H1 (cell line): ENCODE data around the gene MARCHF10. TPM values are rescaled to one million over a fixed set of nuclear protein-coding genes. Genes with fewer than 3 reads are reported as not detected.
"Not testable (repeated sequence)": the region's sequence is repeated elsewhere in the genome, so short reads cannot be mapped to it uniquely, and the experiment has no call there.

Source experiments
- CTCF ChIA-PET: fragments of 300-600 bp; sonication (Branson Sonifier 250); formaldehyde crosslinking; loops from one replicate; lab custom pipeline; 2021; ENCODE audit not compliant: partially characterized antibody; lab: Charles Lee
- POLR2A ChIA-PET: fragments of 300-600 bp; sonication (Branson Sonifier 250); formaldehyde crosslinking; loops from one replicate; lab custom pipeline; 2021; ENCODE audit warnings: inconsistent platforms; ENCODE audit not compliant: partially characterized antibody; lab: Charles Lee
- DNase-seq, 2 experiments: peaks; one replicate each; pipeline versions ENCODE4 v3.0.0 to v3.0.0-alpha.2; 2010 to 2022; ENCODE audit warnings: low spot score in 2 of 2, low read depth in 1 of 2, mixed read lengths in 1 of 2
- FAIRE-seq: peaks from 2 replicates; lab custom pipeline; 2011; peaks lifted over from hg19 to GRCh38; lab: Jason Lieb, UNC
- H2AFZ ChIP-seq: 2 replicates; pipeline ENCODE4 v1.8.1; 2012; ENCODE audit warnings: low read length, inconsistent platforms
- H2AK5ac ChIP-seq: 2 replicates; pipeline ENCODE4 v1.6.1; 2013; ENCODE audit warnings: low read depth, low read length
- H2BK120ac ChIP-seq: replicated peaks from 2 replicates; pipeline ENCODE3; 2013; ENCODE audit warnings: low read depth, low read length, inconsistent platforms
- H2BK12ac ChIP-seq: 2 replicates; pipeline ENCODE4 v1.6.1; 2013; ENCODE audit warnings: low read depth, low read length
- H2BK15ac ChIP-seq: 2 replicates; pipeline ENCODE4 v1.6.1; 2013; ENCODE audit warnings: low read length
- H2BK20ac ChIP-seq: 2 replicates; pipeline ENCODE4 v1.6.1; 2013; ENCODE audit warnings: low read length
- H2BK5ac ChIP-seq: 2 replicates; pipeline ENCODE4 v1.6.1; 2013; ENCODE audit warnings: low read depth, low read length
- H3K14ac ChIP-seq: 2 replicates; pipeline ENCODE4 v1.6.1; 2013; ENCODE audit warnings: inconsistent platforms; ENCODE audit not compliant: insufficient read length
- H3K18ac ChIP-seq: 2 replicates; pipeline ENCODE4 v1.6.1; 2013; ENCODE audit warnings: low read length; ENCODE audit errors: extremely low read depth
- H3K23ac ChIP-seq: 2 replicates; pipeline ENCODE4 v1.6.1; 2013; ENCODE audit warnings: inconsistent platforms; ENCODE audit not compliant: insufficient read length
- H3K23me2 ChIP-seq: 2 replicates; pipeline ENCODE4 v1.6.1; 2013; ENCODE audit warnings: low read depth, low read length
- H3K27ac ChIP-seq: 2 replicates; pipeline ENCODE4 v1.6.1; 2011; ENCODE audit warnings: low read depth, low read length, inconsistent platforms
- H3K27me3 ChIP-seq, 4 experiments: replicated peaks in 1 of 4; 1 replicate in 1 of 4; 2 replicates in 3 of 4; pipeline versions ENCODE4 v1.6.1 to v1.8.1; 2011 to 2013; ENCODE audit warnings: low read length in 3 of 4, mild to moderate bottlenecking in 3 of 4, inconsistent platforms in 2 of 4, mixed read lengths in 2 of 4, moderate library complexity in 1 of 4; ENCODE audit not compliant: control insufficient read depth in 3 of 4, insufficient read depth in 3 of 4; ENCODE audit errors: extremely low read depth in 1 of 4
- H3K36me3 ChIP-seq, 4 experiments: 2 replicates each; pipeline versions ENCODE4 v1.6.1 to v1.8.1; 2011 to 2013; ENCODE audit warnings: mild to moderate bottlenecking in 4 of 4, low read length in 3 of 4, moderate library complexity in 2 of 4, control low read depth in 1 of 4, inconsistent platforms in 1 of 4; ENCODE audit not compliant: insufficient read depth in 4 of 4, control insufficient read depth in 2 of 4
- H3K4ac ChIP-seq: replicated peaks from 2 replicates; pipeline ENCODE3; 2013; ENCODE audit warnings: low read length, low read depth, mixed read lengths, inconsistent platforms; ENCODE audit not compliant: insufficient read length
- H3K4me1 ChIP-seq, 4 experiments: replicated peaks in 1 of 4; 1 replicate in 1 of 4; 2 replicates in 3 of 4; pipeline versions ENCODE4 v1.6.1 to v1.8.1; 2011 to 2013; ENCODE audit warnings: low read length in 3 of 4, inconsistent platforms in 2 of 4, mixed read lengths in 1 of 4; ENCODE audit not compliant: insufficient read depth in 4 of 4, control insufficient read depth in 3 of 4
- H3K4me2 ChIP-seq, 2 experiments: 2 replicates each; pipeline versions ENCODE4 v1.6.1 to v1.8.1; 2011 to 2013; ENCODE audit warnings: low read depth in 2 of 2, low read length in 2 of 2, control low read depth in 1 of 2, inconsistent platforms in 1 of 2, mild to moderate bottlenecking in 1 of 2; ENCODE audit not compliant: insufficient read depth in 1 of 2
- H3K4me3 ChIP-seq, 4 experiments: fragments of 200-600, 300-600 bp in 1 of 4; sonication (generic), shearing (Covaris generic), sonication (Bioruptor Twin) in 1 of 4; 2 replicates each; pipeline versions ENCODE4 v1.5.1 to v1.8.1; 2011 to 2016; ENCODE audit warnings: low read length in 4 of 4, low read depth in 3 of 4, control low read depth in 2 of 4, inconsistent platforms in 2 of 4, mild to moderate bottlenecking in 2 of 4, mixed read lengths in 1 of 4, moderate library complexity in 1 of 4; ENCODE audit not compliant: insufficient read depth in 2 of 4; ENCODE audit errors: extremely low read depth in 1 of 4
- H3K56ac ChIP-seq: replicated peaks from 2 replicates; pipeline ENCODE3; 2013; ENCODE audit warnings: low read depth, mild to moderate bottlenecking, mixed read lengths, low read length, inconsistent platforms; ENCODE audit not compliant: insufficient read length
- H3K79me1 ChIP-seq: 2 replicates; pipeline ENCODE4 v1.6.1; 2013; ENCODE audit warnings: low read depth, low read length, control low read depth
- H3K79me2 ChIP-seq, 2 experiments: 2 replicates each; pipeline versions ENCODE4 v1.6.1 to v1.8.1; 2012 to 2013; ENCODE audit warnings: low read length in 2 of 2, mild to moderate bottlenecking in 2 of 2, inconsistent platforms in 1 of 2; ENCODE audit not compliant: insufficient read depth in 2 of 2, control insufficient read depth in 1 of 2
- H3K9ac ChIP-seq, 4 experiments: replicated peaks in 1 of 4; 1 replicate in 1 of 4; 2 replicates in 3 of 4; pipeline versions ENCODE4 v1.6.1 to v1.8.1; 2011 to 2013; ENCODE audit warnings: low read depth in 3 of 4, low read length in 3 of 4, control low read depth in 2 of 4, mild to moderate bottlenecking in 2 of 4, moderate library complexity in 2 of 4, inconsistent platforms in 1 of 4; ENCODE audit errors: extremely low read depth in 1 of 4
- H3K9me3 ChIP-seq, 2 experiments: 2 replicates each; pipeline versions ENCODE4 v1.6.1 to v1.8.1; 2012 to 2013; ENCODE audit warnings: mild to moderate bottlenecking in 2 of 2, moderate library complexity in 2 of 2, control low read depth in 1 of 2, inconsistent platforms in 1 of 2, low read depth in 1 of 2, low read length in 1 of 2, mixed read lengths in 1 of 2; ENCODE audit not compliant: insufficient read depth in 2 of 2
- H4K20me1 ChIP-seq, 2 experiments: replicated peaks in 1 of 2; 2 replicates each; pipeline versions ENCODE3 to v1.8.1; 2011 to 2013; ENCODE audit warnings: inconsistent platforms in 2 of 2, low read length in 2 of 2, mild to moderate bottlenecking in 1 of 2; ENCODE audit not compliant: insufficient read depth in 2 of 2, control insufficient read depth in 1 of 2
- H4K5ac ChIP-seq: 2 replicates; pipeline ENCODE4 v1.6.1; 2013; ENCODE audit warnings: low read length, low read depth, mixed read lengths, inconsistent platforms; ENCODE audit not compliant: insufficient read length
- H4K8ac ChIP-seq: 2 replicates; pipeline ENCODE4 v1.8.0; 2013; ENCODE audit warnings: mild to moderate bottlenecking, moderate library complexity, low read length, inconsistent platforms; ENCODE audit not compliant: insufficient read depth; ENCODE audit errors: extremely low read depth
- H4K91ac ChIP-seq: replicated peaks from 2 replicates; pipeline ENCODE3; 2013; ENCODE audit warnings: low read length, mixed read lengths, inconsistent platforms; ENCODE audit not compliant: insufficient read length
- WGBS, 2 experiments: shearing (Covaris generic) in 1 of 2; methylation state at CpG; one replicate each; pipeline versions ENCODE4 v1.1.6 to v1.1.7; 2013 to 2015; ENCODE audit warnings: low lambda C conversion rate in 2 of 2, mixed read lengths in 2 of 2, inconsistent platforms in 1 of 2, low coverage in 1 of 2, missing lambda C conversion rate in 1 of 2; ENCODE audit not compliant: insufficient replicate concordance in 2 of 2, insufficient coverage in 1 of 2, insufficient read length in 1 of 2; ENCODE audit errors: extremely low coverage in 1 of 2, missing lambda C conversion rate in 1 of 2; 5-methylcytosine and 5-hydroxymethylcytosine counted together
- polyA plus RNA-seq, 7 experiments: library from polyadenylated mRNA; depleted of rRNA in 3 of 7; stranded (reverse) in 5 of 7; unstranded in 2 of 7; fragments of >200 nt in 5 of 7; fragments of 200-250 nt in 2 of 7; gene quantifications; 1 replicate in 5 of 7; 2 replicates in 1 of 7; 4 replicates in 1 of 7; pipeline versions ENCODE4 v1.2.1 to v1.2.3, GENCODE V29; 2011 to 2013; ENCODE audit warnings: missing spikeins in 2 of 7, mixed read lengths in 2 of 7
- total RNA-seq: library from RNA; stranded (reverse); fragmentation: NEBNext Ultra II Directional; extraction: Animal tissue kit (Norgen Biotek cat#: 25700); gene quantifications from 2 replicates; pipeline ENCODE4 v1.2.1, GENCODE V29; 2021

The MARCHF10 gene
- total and polyA plus RNA-seq, 2 of the 8 experiments (the other 6 are each of a cell fraction or from before 2014, with no cell fraction given) = 0.48 to 0.73 TPM

DNA sequence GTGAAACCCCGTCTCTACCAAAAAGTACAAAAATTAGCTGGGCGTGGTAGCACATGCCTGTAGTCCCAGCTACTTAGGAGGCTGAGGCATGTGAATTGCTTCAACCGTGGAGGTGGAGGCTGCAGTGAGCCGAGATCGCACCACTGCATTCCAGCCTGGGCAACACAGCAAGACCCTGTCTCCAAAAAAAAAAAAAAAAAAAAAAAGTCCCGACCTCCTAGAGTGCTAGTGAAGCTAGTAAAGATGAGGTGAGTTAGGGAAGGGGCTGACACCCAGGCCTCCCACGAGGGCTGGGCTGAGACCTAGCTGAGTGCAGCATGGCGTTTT is 116.6 kb downstream of the MARCHF10 start:
- H3K23me2 ChIP-seq, H2BK20ac ChIP-seq, H2BK15ac ChIP-seq, H3K23ac ChIP-seq, H3K36me3 ChIP-seq, H3K4me1 ChIP-seq, H3K27ac ChIP-seq, H3K79me2 ChIP-seq, H3K14ac ChIP-seq, H2BK12ac ChIP-seq, H3K18ac ChIP-seq, H3K9ac ChIP-seq, H3K4ac ChIP-seq, H3K4me3 ChIP-seq, H3K4me2 ChIP-seq, H3K9me3 ChIP-seq, H4K8ac ChIP-seq, H2BK5ac ChIP-seq, H3K27me3 ChIP-seq, FAIRE-seq, H3K79me1 ChIP-seq, H2AK5ac ChIP-seq, H2BK120ac ChIP-seq, H4K91ac ChIP-seq, H4K20me1 ChIP-seq, POLR2A ChIA-PET, H3K56ac ChIP-seq, H2AFZ ChIP-seq, H4K5ac ChIP-seq, DNase-seq: not testable (repeated sequence)
- WGBS, 2 experiments = 87% methylated on average over 7 of the region's 8 CpGs; no CpG with 5 or more reads in 1 of the 2 experiments
- CTCF ChIA-PET = interaction anchor here (0.6 to 7.0 kb wide), 8 partner anchors 9 to 369 kb away, joined by 4 to 68 read pairs (median 4); partner anchors contain the start of gene TANC2
